ENCODE data around the gene RMI2. TPM values are rescaled to one million over a fixed set of nuclear protein-coding genes. Genes with fewer than 3 reads are reported as not detected.

The RMI2 gene
- total RNA-seq, 1 donor from 2014 or later, result 0.70 TPM

GRCh38 chr16:11396241-11397048 is 51.2 kb downstream of the RMI2 start:
- peak; percentile 83 for DNase-seq (ENCODE audit: low spot score)
- ATAC-seq, result peak; percentile 89

DNA sequence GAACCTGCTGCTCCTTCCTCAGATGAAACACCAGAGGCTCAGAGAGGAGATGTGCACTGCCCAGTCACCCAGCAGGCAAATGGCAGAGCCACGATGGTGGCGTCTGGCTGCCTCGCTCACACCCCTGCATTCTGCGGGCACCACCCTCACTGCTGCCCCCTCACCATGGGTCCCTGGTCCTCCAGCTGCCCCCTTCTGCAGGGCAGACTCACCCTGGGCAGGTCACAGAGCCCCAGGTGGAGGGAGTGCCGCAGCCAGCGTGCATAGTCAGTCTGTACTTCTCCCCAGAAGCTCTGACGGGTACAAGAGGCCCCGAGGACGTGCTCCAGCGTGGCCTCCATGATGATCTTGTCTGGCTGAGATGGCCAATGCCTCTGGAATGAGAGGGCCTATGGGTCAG is 52.9 kb downstream of the RMI2 start:
- DNase-seq (ENCODE audit: low spot score), result no peak
- no peak for ATAC-seq

- ATAC-seq, result no peak
- DNase-seq (ENCODE audit: low spot score), result no peak
Measured at GRCh38 chr16:11398851-11399250, 53.6 kb downstream of the RMI2 start.

DNA sequence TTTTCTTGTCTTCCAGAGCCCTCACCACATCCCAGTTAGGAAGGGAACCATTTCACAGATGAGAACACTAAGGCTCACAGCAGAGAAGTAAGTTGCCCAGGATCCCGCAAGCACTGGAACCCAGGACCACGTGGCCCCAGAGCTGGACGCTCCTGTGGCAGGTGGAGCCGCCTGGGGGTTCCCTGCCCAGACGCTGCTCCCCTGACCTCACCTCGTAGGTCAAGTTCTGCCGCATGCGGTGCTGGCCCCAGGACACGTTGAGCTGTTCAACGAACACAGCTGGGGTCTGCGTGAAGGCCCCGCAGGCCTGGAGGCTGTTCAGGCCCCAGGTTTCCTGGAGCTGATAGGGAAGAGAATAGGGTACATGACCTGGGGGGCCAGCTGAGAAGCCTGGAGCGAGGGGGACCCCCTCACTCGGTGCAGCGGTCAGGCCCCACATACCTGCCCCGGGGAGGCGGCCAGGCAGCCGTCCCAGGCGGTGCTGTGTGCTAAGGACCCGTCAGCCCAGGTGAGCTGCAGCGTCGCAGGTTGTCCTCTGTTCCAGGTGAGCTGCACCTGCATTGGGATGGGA is 54.1 kb downstream of the RMI2 start:
- DNase-seq (ENCODE audit: low spot score), result no peak
- no peak for ATAC-seq

DNA sequence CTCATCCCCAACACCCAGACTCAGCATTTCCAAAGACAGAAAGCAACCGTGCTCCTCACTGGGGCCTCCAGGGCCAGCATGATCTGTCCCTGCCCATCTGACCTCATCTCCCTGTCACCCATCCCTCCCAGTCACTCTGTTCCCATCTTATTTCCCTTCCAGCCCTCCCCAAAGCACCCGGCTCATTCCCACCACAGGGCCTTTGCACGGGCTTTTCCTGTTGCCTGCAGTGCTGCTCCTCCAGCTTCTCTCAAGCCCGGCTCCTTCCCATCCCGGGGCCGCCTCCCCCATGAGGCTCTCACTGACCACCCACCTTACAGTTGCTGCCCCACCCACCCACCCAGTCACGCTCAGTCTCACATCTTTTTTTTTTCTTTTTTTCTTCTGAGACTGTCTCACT is 54.8 kb downstream of the RMI2 start:
- no peak for DNase-seq (ENCODE audit: low spot score)
- no peak for ATAC-seq

Other genes starting within 250 kb of the RMI2 start
- gene SOCS1, start 89.3 kb upstream of the RMI2 start, total RNA-seq, result 0.91 TPM
- not detected for gene TNP2, start 76.1 kb upstream of the RMI2 start, total RNA-seq
- gene PRM3, start 71.8 kb upstream of the RMI2 start, total RNA-seq, result not detected
- gene PRM2, start 69.0 kb upstream of the RMI2 start, total RNA-seq, result not detected
- not detected for gene PRM1, start 64.1 kb upstream of the RMI2 start, total RNA-seq
- 47.0 TPM for gene LITAF, start 241.5 kb downstream of the RMI2 start, total RNA-seq

All from left lobe of liver (tissue), 2 donors.